GM19395 (cell line): Measurements from ENCODE around the gene CTTNBP2.
A peak's percentile ranks its signal among the peaks of the same experiment; 100 is the strongest.

Experiments used
- ATAC-seq: cut with Tn5 transposase; IDR thresholded peaks from one replicate; pipeline ENCODE4 v1.9.1; 2021; ENCODE audit warnings: mild to moderate bottlenecking, moderate library complexity; ENCODE audit not compliant: unreplicated experiment

CTTNBP2 gene

GRCh38 chr7:117824592-117824991, 48.6 kb downstream of the CTTNBP2 start:
- no peak for ATAC-seq

- no peak for ATAC-seq
Observed at GRCh38 chr7:117819558-117819957, 53.7 kb downstream of the CTTNBP2 start.

GRCh38 chr7:117818232-117818631, 55.0 kb downstream of the CTTNBP2 start:
- no peak for ATAC-seq

- ATAC-seq, result no peak
Observed at GRCh38 chr7:117816727-117817126, 56.5 kb downstream of the CTTNBP2 start.

- no peak for ATAC-seq
Observed at GRCh38 chr7:117811696-117812095, 61.5 kb downstream of the CTTNBP2 start.

- ATAC-seq, result no peak
Observed at GRCh38 chr7:117810642-117811512, 62.4 kb downstream of the CTTNBP2 start.

- ATAC-seq, result peak; percentile 52
Observed at GRCh38 chr7:117809958-117810357, 63.3 kb downstream of the CTTNBP2 start.

GRCh38 chr7:117808910-117809705, 64.1 kb downstream of the CTTNBP2 start:
- no peak for ATAC-seq

GRCh38 chr7:117808341-117808757, 64.9 kb downstream of the CTTNBP2 start:
- ATAC-seq, result no peak

GRCh38 chr7:117807676-117808075, 65.6 kb downstream of the CTTNBP2 start:
- ATAC-seq, result no peak

GRCh38 chr7:117806011-117806410, 67.2 kb downstream of the CTTNBP2 start:
- ATAC-seq, result no peak

GRCh38 chr7:117805241-117805640, 68.0 kb downstream of the CTTNBP2 start:
- no peak for ATAC-seq

GRCh38 chr7:117803476-117803875, 69.8 kb downstream of the CTTNBP2 start:
- ATAC-seq, result no peak

GRCh38 chr7:117802660-117803059, 70.6 kb downstream of the CTTNBP2 start:
- no peak for ATAC-seq

- ATAC-seq, result no peak
Observed at GRCh38 chr7:117800841-117801240, 72.4 kb downstream of the CTTNBP2 start.

GRCh38 chr7:117800406-117800805, 72.8 kb downstream of the CTTNBP2 start:
- peak; percentile 52 for ATAC-seq

- ATAC-seq, result no peak
Observed at GRCh38 chr7:117796889-117797288, 76.4 kb downstream of the CTTNBP2 start.

- no peak for ATAC-seq
Observed at GRCh38 chr7:117793976-117794375, 79.3 kb downstream of the CTTNBP2 start.

- ATAC-seq, result no peak
Observed at GRCh38 chr7:117793521-117793920, 79.7 kb downstream of the CTTNBP2 start.

- ATAC-seq, result peak; percentile 80
Observed at GRCh38 chr7:117791877-117792780, 81.1 kb downstream of the CTTNBP2 start.

GRCh38 chr7:117790731-117791130, 82.5 kb downstream of the CTTNBP2 start:
- no peak for ATAC-seq
